IMR-90 (cell line): Measurements from ENCODE around the gene MS4A5. TPM values are rescaled to one million over a fixed set of nuclear protein-coding genes. Genes with fewer than 3 reads are reported as not detected.

Source experiments
- ATAC-seq: fragments of 200-7000 bp; cut with Tn5 transposase; 2 replicates; pipeline ENCODE4 v1.9.1; 2020; ENCODE audit warnings: low read depth, mild to moderate bottlenecking, moderate library complexity
- BruUV-seq: library from RNA; stranded (reverse); fragments of 400-500 nt; replicated peaks from 2 replicates; lab custom pipeline; 2021; lab: Mats Ljungman, UMichigan
- CTCF ChIA-PET: fragments of 300-600 bp; formaldehyde crosslinking; extraction: SDS; loops from one replicate; lab custom pipeline; 2021; ENCODE audit warnings: antibody characterized with exemption; lab: Yijun Ruan, JAX
- POLR2A ChIA-PET: fragments of 300-600 bp; sonication (Branson Sonifier 250); formaldehyde crosslinking; loops from one replicate; lab custom pipeline; 2022; ENCODE audit warnings: antibody characterized with exemption; ENCODE audit not compliant: unreplicated experiment; lab: Charles Lee
- DNase-seq: peaks from one replicate; pipeline ENCODE4 v3.0.0; 2013
- H2AFZ ChIP-seq: replicated peaks from 2 replicates; pipeline ENCODE3; 2013; ENCODE audit warnings: low read length, mild to moderate bottlenecking; ENCODE audit not compliant: poor library complexity
- H2AK5ac ChIP-seq: 2 replicates; pipeline ENCODE4 v1.6.1; 2013; ENCODE audit warnings: low read depth, low read length, inconsistent platforms
- H2AK9ac ChIP-seq: replicated peaks from 2 replicates; pipeline ENCODE3; 2013; ENCODE audit warnings: mild to moderate bottlenecking, low read depth, low read length, moderate library complexity; ENCODE audit not compliant: poor library complexity
- H2BK120ac ChIP-seq: 2 replicates; pipeline ENCODE4 v1.6.1; 2013; ENCODE audit warnings: low read depth, low read length, inconsistent platforms
- H2BK15ac ChIP-seq: 3 replicates; pipeline ENCODE4 v1.6.1; 2013; ENCODE audit warnings: low read depth, low read length, inconsistent platforms
- H2BK20ac ChIP-seq: 2 replicates; pipeline ENCODE4 v1.6.1; 2013; ENCODE audit warnings: low read depth, mild to moderate bottlenecking, inconsistent platforms, low read length, moderate library complexity
- H2BK5ac ChIP-seq: 2 replicates; pipeline ENCODE4 v1.6.1; 2013; ENCODE audit warnings: mild to moderate bottlenecking, low read depth, low read length, inconsistent platforms; ENCODE audit not compliant: poor library complexity, severe bottlenecking
- H3K14ac ChIP-seq: replicated peaks from 2 replicates; pipeline ENCODE4 v1.6.1; 2013; ENCODE audit warnings: low read depth, low read length, inconsistent platforms
- H3K18ac ChIP-seq: 2 replicates; pipeline ENCODE4 v1.6.1; 2013; ENCODE audit warnings: low read depth, low read length, control low read depth
- H3K23ac ChIP-seq: 2 replicates; pipeline ENCODE4 v1.6.1; 2013; ENCODE audit warnings: low read depth, low read length, inconsistent platforms
- H3K27ac ChIP-seq: 2 replicates; pipeline ENCODE4 v1.5.1; 2013; ENCODE audit warnings: mild to moderate bottlenecking, control low read depth, low read length; ENCODE audit not compliant: insufficient read depth
- H3K27me3 ChIP-seq: 2 replicates; pipeline ENCODE4 v1.6.1; 2013; ENCODE audit warnings: low read length; ENCODE audit not compliant: control insufficient read depth, insufficient read depth
- H3K36me3 ChIP-seq: 2 replicates; pipeline ENCODE4 v1.6.1; 2013; ENCODE audit warnings: low read length, mixed read lengths; ENCODE audit not compliant: control insufficient read depth, insufficient read depth
- H3K4ac ChIP-seq: 2 replicates; pipeline ENCODE4 v1.6.1; 2013; ENCODE audit warnings: low read depth, low read length, inconsistent platforms
- H3K4me1 ChIP-seq: 2 replicates; pipeline ENCODE4 v1.6.1; 2013; ENCODE audit warnings: low read length, mixed read lengths; ENCODE audit not compliant: control insufficient read depth, insufficient read depth
- H3K4me2 ChIP-seq: 2 replicates; pipeline ENCODE4 v1.6.1; 2013; ENCODE audit warnings: low read depth, mild to moderate bottlenecking, control low read depth, low read length, moderate library complexity
- H3K4me3 ChIP-seq: 2 replicates; pipeline ENCODE4 v1.5.1; 2013; ENCODE audit warnings: low read depth, mild to moderate bottlenecking, control low read depth, low read length, moderate library complexity; ENCODE audit not compliant: insufficient read depth
- H3K56ac ChIP-seq: 2 replicates; pipeline ENCODE4 v1.6.1; 2013; ENCODE audit warnings: low read length, inconsistent platforms; ENCODE audit not compliant: insufficient read depth; ENCODE audit errors: extremely low read depth
- H3K79me1 ChIP-seq, 2 experiments: 2 replicates each; pipeline ENCODE4 v1.6.1; 2013; ENCODE audit warnings: low read length in 2 of 2, inconsistent platforms in 1 of 2, low read depth in 1 of 2
- H3K9ac ChIP-seq: 2 replicates; pipeline ENCODE4 v1.6.1; 2013; ENCODE audit warnings: low read depth, low read length, control low read depth
- H3K9me1 ChIP-seq: 2 replicates; pipeline ENCODE4 v1.6.1; 2013; ENCODE audit warnings: low read length, inconsistent platforms; ENCODE audit not compliant: insufficient read depth
- H3K9me3 ChIP-seq: 2 replicates; pipeline ENCODE4 v1.6.1; 2013; ENCODE audit warnings: low read length; ENCODE audit not compliant: control insufficient read depth, insufficient read depth
- H4K20me1 ChIP-seq: 2 replicates; pipeline ENCODE4 v1.6.1; 2013; ENCODE audit warnings: low read length, inconsistent platforms; ENCODE audit not compliant: insufficient read depth
- H4K5ac ChIP-seq: 2 replicates; pipeline ENCODE4 v1.6.1; 2013; ENCODE audit warnings: mild to moderate bottlenecking, low read depth, low read length, control low read depth
- H4K8ac ChIP-seq, 2 experiments: 2 replicates each; pipeline ENCODE4 v1.6.1; 2013; ENCODE audit warnings: low read depth in 2 of 2, low read length in 2 of 2, control low read depth in 1 of 2, inconsistent platforms in 1 of 2
- H4K91ac ChIP-seq: 2 replicates; pipeline ENCODE4 v1.6.1; 2013; ENCODE audit warnings: low read depth, low read length, inconsistent platforms; ENCODE audit not compliant: insufficient read depth
- BHLHE40 ChIP-seq: fragments of 150-350 bp; IDR thresholded peaks from 2 replicates; pipeline ENCODE4 v1.6.1; 2016; ENCODE audit warnings: mild to moderate bottlenecking, low read depth, low read length
- CEBPB ChIP-seq: IDR thresholded peaks from 2 replicates; pipeline ENCODE4 v1.6.1; 2012; ENCODE audit warnings: low read depth, low read length, improper control_type of control experiment
- CHD1 ChIP-seq: IDR thresholded peaks from 2 replicates; pipeline ENCODE4 v1.6.1; 2012; ENCODE audit warnings: low read depth, low read length, improper control_type of control experiment
- FOS ChIP-seq: fragments of 150-350 bp; IDR thresholded peaks from 2 replicates; pipeline ENCODE4 v1.6.1; 2016; ENCODE audit warnings: low read depth, low read length
- MAFK ChIP-seq: IDR thresholded peaks from 2 replicates; pipeline ENCODE4 v1.6.1; 2012; ENCODE audit warnings: low read depth, low read length, improper control_type of control experiment
- MAZ ChIP-seq: IDR thresholded peaks from 2 replicates; pipeline ENCODE4 v1.6.1; 2012; ENCODE audit warnings: low read depth, mild to moderate bottlenecking, low read length, improper control_type of control experiment, moderate library complexity, borderline replicate concordance
- MXI1 ChIP-seq: IDR thresholded peaks from 2 replicates; pipeline ENCODE4 v1.6.1; 2012; ENCODE audit warnings: low read depth, mild to moderate bottlenecking, low read length, moderate library complexity, borderline replicate concordance
- NFE2L2 ChIP-seq: fragments of 150-350 bp; IDR thresholded peaks from 2 replicates; pipeline ENCODE4 v1.6.1; 2016; ENCODE audit warnings: low read depth, mild to moderate bottlenecking, low read length
- POLR2A ChIP-seq: IDR thresholded peaks from 2 replicates; pipeline ENCODE4 v1.6.1; 2012; ENCODE audit warnings: mild to moderate bottlenecking, low read depth, low read length
- RAD21 ChIP-seq: IDR thresholded peaks from 2 replicates; pipeline ENCODE4 v1.6.1; 2012; ENCODE audit warnings: low read length, improper control_type of control experiment
- RCOR1 ChIP-seq: IDR thresholded peaks from 2 replicates; pipeline ENCODE4 v1.6.1; 2012; ENCODE audit warnings: mild to moderate bottlenecking, low read length, improper control_type of control experiment; ENCODE audit not compliant: insufficient replicate concordance
- RFX5 ChIP-seq: IDR thresholded peaks from 2 replicates; pipeline ENCODE4 v1.8.0; 2012; ENCODE audit warnings: low read depth, mild to moderate bottlenecking, low read length, moderate library complexity
- SMC3 ChIP-seq: fragments of 150-350 bp; IDR thresholded peaks from 2 replicates; pipeline ENCODE4 v1.6.1; 2016; ENCODE audit warnings: low read depth, mild to moderate bottlenecking, antibody characterized with exemption, low read length, moderate library complexity
- WGBS, 2 experiments: methylation state at CpG; one replicate each; pipeline versions ENCODE4 v1.1.5 to v1.1.7; 2013; ENCODE audit warnings: missing lambda C conversion rate in 2 of 2; ENCODE audit not compliant: insufficient read length in 1 of 2; ENCODE audit errors: extremely low coverage in 2 of 2; 5-methylcytosine and 5-hydroxymethylcytosine counted together
- dilution Hi-C: fragments of 300-500 bp; cut with HindIII; formaldehyde crosslinking; loops from one replicate; pipeline ENCODE4 v1.14.3; 2018; ENCODE audit warnings: low sequenced_read_pairs; ENCODE audit not compliant: unreplicated experiment
- in situ Hi-C: fragments of 300-500 bp; cut with MboI; formaldehyde crosslinking; loops from 3 replicates; pipeline ENCODE4 v1.14.3; 2019; ENCODE audit warnings: low sequenced_read_pairs, inconsistent platforms, mixed read lengths
- intact Hi-C: fragments of 100-400 bp; cut with micrococcal nuclease; formaldehyde crosslinking; loops from 2 replicates; pipeline ENCODE4 v1.10.0; 2022
- polyA plus RNA-seq, 3 experiments: library from polyadenylated mRNA; depleted of rRNA; stranded (reverse); fragments of >200 nt; gene quantifications; 2 replicates each; pipeline ENCODE4 v1.2.3, GENCODE V29; 2012; ENCODE audit warnings: low replicate concordance in 1 of 3
- total RNA-seq: library from RNA; depleted of rRNA; stranded (reverse); fragments of >200 nt; gene quantifications from 2 replicates; pipeline ENCODE4 v1.2.3, GENCODE V29; 2012
- TF ChIP-seq, protein P1 (sequence below): fragments of 150-350 bp; IDR thresholded peaks from 2 replicates; pipeline ENCODE4 v1.6.1; 2016; ENCODE audit warnings: low read depth, mild to moderate bottlenecking, low read length, moderate library complexity, borderline replicate concordance
- TF ChIP-seq, protein P2 (sequence below): conservative IDR thresholded peaks from 2 replicates; pipeline ENCODE4 v1.5.1; 2012; ENCODE audit warnings: mild to moderate bottlenecking, low read depth, low read length, improper control_type of control experiment
- TF ChIP-seq, protein P3 (sequence below): fragments of 150-350 bp; IDR thresholded peaks from 2 replicates; pipeline ENCODE4 v1.6.1; 2017; ENCODE audit warnings: mild to moderate bottlenecking, antibody characterized with exemption, low read length, low read depth

Gene MS4A5
- total and polyA plus RNA-seq, 2 of the 4 experiments (the other 2 are of a cell fraction) = not detected

DNA sequence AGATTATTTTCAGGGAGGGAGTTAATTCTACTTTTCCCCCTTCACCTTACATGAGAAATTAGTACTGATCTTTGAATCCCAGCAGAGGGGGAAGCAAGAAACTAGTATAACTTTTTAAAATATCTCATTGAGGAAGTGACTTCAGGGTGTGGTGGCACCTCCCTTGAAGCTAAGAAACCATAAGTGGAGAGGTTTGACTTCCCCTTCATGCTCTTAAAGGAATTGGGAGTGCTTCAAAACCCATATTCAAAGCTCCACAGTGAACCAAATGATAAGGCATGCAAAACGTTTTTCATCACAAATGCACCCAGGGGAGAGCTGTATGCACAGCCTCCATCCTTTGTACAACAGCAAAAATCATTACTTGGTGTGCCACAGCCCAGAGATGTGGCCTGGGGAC lies 32.6 kb upstream of the MS4A5 start:
- dilution Hi-C loops (no loop called here), intact Hi-C loops (no loop called here), in situ Hi-C loops (no loop called here)
- ChIA-PET CTCF (no interaction called here), POLR2A (no interaction called here)
- Histone ChIP-seq H2AFZ (no peak overlapping the region), H2BK120ac (no peak overlapping the region), H3K36me3 (no peaks in the 10 kb centered on the region), H3K4me3 (no peak overlapping the region), H3K4me2 (no peak overlapping the region), H4K8ac (no peak overlapping the region), H2AK9ac (no peak overlapping the region), H3K9me1 (no peaks in the 10 kb centered on the region), H3K56ac (no peak overlapping the region), H3K4me1 (no peaks in the 10 kb centered on the region), H3K14ac (no peak overlapping the region), H2BK5ac (no peak overlapping the region), H4K20me1 (no peaks in the 10 kb centered on the region), H3K4ac (no peak overlapping the region), H3K79me1 (no peaks in the 10 kb centered on the region), H3K27ac (no peak overlapping the region), H4K5ac (no peak overlapping the region), H2BK15ac (no peak overlapping the region), H3K9me3 (peaks cover 2% of the 10 kb centered on the region), H3K9ac (no peak overlapping the region), H3K18ac (no peak overlapping the region), H3K23ac (no peak overlapping the region), H2BK20ac (no peak overlapping the region), H4K91ac (no peak overlapping the region), H2AK5ac (no peak overlapping the region), H3K27me3 (no peaks in the 10 kb centered on the region)
- BruUV-seq = no TSS peak
- ATAC-seq (no peak), DNase-seq (no peak)
- WGBS, 2 experiments = no CpG with 5 or more reads among the region's 1 CpG
- TF ChIP-seq BHLHE40 = no peak
- TF ChIP-seq MAZ = no peak
- no peak for TF ChIP-seq RCOR1
- no peak for TF ChIP-seq MAFK
- no peak for TF ChIP-seq CHD1
- TF ChIP-seq CEBPB = no peak
- TF ChIP-seq, protein P1, sequence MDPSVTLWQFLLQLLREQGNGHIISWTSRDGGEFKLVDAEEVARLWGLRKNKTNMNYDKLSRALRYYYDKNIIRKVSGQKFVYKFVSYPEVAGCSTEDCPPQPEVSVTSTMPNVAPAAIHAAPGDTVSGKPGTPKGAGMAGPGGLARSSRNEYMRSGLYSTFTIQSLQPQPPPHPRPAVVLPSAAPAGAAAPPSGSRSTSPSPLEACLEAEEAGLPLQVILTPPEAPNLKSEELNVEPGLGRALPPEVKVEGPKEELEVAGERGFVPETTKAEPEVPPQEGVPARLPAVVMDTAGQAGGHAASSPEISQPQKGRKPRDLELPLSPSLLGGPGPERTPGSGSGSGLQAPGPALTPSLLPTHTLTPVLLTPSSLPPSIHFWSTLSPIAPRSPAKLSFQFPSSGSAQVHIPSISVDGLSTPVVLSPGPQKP = no peak
- no peak for TF ChIP-seq FOS
- no peak for TF ChIP-seq POLR2A
- TF ChIP-seq RAD21 = no peak
- no peak for TF ChIP-seq NFE2L2
- TF ChIP-seq, protein P2, sequence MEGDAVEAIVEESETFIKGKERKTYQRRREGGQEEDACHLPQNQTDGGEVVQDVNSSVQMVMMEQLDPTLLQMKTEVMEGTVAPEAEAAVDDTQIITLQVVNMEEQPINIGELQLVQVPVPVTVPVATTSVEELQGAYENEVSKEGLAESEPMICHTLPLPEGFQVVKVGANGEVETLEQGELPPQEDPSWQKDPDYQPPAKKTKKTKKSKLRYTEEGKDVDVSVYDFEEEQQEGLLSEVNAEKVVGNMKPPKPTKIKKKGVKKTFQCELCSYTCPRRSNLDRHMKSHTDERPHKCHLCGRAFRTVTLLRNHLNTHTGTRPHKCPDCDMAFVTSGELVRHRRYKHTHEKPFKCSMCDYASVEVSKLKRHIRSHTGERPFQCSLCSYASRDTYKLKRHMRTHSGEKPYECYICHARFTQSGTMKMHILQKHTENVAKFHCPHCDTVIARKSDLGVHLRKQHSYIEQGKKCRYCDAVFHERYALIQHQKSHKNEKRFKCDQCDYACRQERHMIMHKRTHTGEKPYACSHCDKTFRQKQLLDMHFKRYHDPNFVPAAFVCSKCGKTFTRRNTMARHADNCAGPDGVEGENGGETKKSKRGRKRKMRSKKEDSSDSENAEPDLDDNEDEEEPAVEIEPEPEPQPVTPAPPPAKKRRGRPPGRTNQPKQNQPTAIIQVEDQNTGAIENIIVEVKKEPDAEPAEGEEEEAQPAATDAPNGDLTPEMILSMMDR = no peak
- TF ChIP-seq SMC3 = no peak
- no peak for TF ChIP-seq RFX5
- TF ChIP-seq, protein P3, sequence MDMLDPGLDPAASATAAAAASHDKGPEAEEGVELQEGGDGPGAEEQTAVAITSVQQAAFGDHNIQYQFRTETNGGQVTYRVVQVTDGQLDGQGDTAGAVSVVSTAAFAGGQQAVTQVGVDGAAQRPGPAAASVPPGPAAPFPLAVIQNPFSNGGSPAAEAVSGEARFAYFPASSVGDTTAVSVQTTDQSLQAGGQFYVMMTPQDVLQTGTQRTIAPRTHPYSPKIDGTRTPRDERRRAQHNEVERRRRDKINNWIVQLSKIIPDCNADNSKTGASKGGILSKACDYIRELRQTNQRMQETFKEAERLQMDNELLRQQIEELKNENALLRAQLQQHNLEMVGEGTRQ = no peak
- TF ChIP-seq MXI1 = no peak
